Endothelial cell (in vitro differentiated cells): ENCODE results near the gene UBQLN4. TPM values are rescaled to one million over a fixed set of nuclear protein-coding genes. Genes with fewer than 3 reads are reported as not detected.
"Not testable (repeated sequence)": the region's sequence is repeated elsewhere in the genome, so short reads cannot be mapped to it uniquely, and the experiment has no call there.

ENCODE experiments used
- DNase-seq: peaks from one replicate; pipeline ENCODE4 v3.0.0; 2021; ENCODE audit warnings: low spot score
- H3K27ac Mint-ChIP-seq: one replicate; pipeline ENCODE4 v1.8.0; 2021; ENCODE audit warnings: mixed read lengths, inconsistent platforms; ENCODE audit not compliant: unreplicated experiment
- H3K27me3 Mint-ChIP-seq: one replicate; pipeline ENCODE4 v1.8.0; 2021; ENCODE audit warnings: mild to moderate bottlenecking, moderate library complexity, mixed read lengths, inconsistent platforms; ENCODE audit not compliant: unreplicated experiment
- H3K36me3 Mint-ChIP-seq: one replicate; pipeline ENCODE4 v1.8.0; 2021; ENCODE audit warnings: mild to moderate bottlenecking, low read depth, mixed read lengths, inconsistent platforms; ENCODE audit not compliant: unreplicated experiment
- H3K4me1 Mint-ChIP-seq: one replicate; pipeline ENCODE4 v1.8.0; 2021; ENCODE audit warnings: mild to moderate bottlenecking, mixed read lengths, inconsistent platforms; ENCODE audit not compliant: unreplicated experiment
- H3K4me3 Mint-ChIP-seq: one replicate; pipeline ENCODE4 v1.8.0; 2021; ENCODE audit warnings: mild to moderate bottlenecking, mixed read lengths, inconsistent platforms; ENCODE audit not compliant: unreplicated experiment
- H3K9me3 Mint-ChIP-seq: one replicate; pipeline ENCODE4 v1.8.0; 2021; ENCODE audit warnings: mixed read lengths, inconsistent platforms; ENCODE audit not compliant: unreplicated experiment
- CTCF ChIP-seq: fragments of 200-600 bp; sonication (generic); IDR thresholded peaks from one replicate; pipeline ENCODE4 v1.5.0; 2021; ENCODE audit warnings: antibody characterized with exemption; ENCODE audit not compliant: unreplicated experiment
- total RNA-seq: library from RNA; stranded (reverse); fragmentation: NEBNext Ultra II Directional; extraction: Animal tissue kit (Norgen Biotek cat#: 25700); gene quantifications from one replicate; pipeline ENCODE4 v1.2.1, GENCODE V29; 2021; ENCODE audit not compliant: unreplicated experiment

UBQLN4 gene
- total RNA-seq, 1 donor from 2014 or later = 47.6 TPM

- peak overlapping the region; percentile 30 for H3K27ac Mint-ChIP-seq
- no peak for DNase-seq
- H3K4me1 Mint-ChIP-seq = peaks cover 31% of the 10 kb centered on the region
- H3K9me3 Mint-ChIP-seq = no peaks in the 10 kb centered on the region
- H3K36me3 Mint-ChIP-seq = peaks cover 16% of the 10 kb centered on the region
- peaks cover 16% of the 10 kb centered on the region for H3K27me3 Mint-ChIP-seq
- no peak for TF ChIP-seq CTCF
- H3K4me3 Mint-ChIP-seq = peak overlapping the region; percentile 50
These were observed 2.4 kb downstream of the UBQLN4 start for GRCh38 chr1:156051011-156051725.

- Mint-ChIP-seq H3K36me3 (peaks cover 14% of the 10 kb centered on the region), H3K27me3 (peaks cover 12% of the 10 kb centered on the region), H3K27ac (no peak overlapping the region), H3K9me3 (no peaks in the 10 kb centered on the region), H3K4me1 (peaks cover 28% of the 10 kb centered on the region), H3K4me3 (no peak overlapping the region)
- TF ChIP-seq CTCF = no peak
- no peak for DNase-seq
These were observed 3.2 kb downstream of the UBQLN4 start for GRCh38 chr1:156050376-156050775.

GRCh38 chr1:156048663-156049258, 4.8 kb downstream of the UBQLN4 start:
- no peak overlapping the region for H3K4me3 Mint-ChIP-seq
- DNase-seq = no peak
- no peak for TF ChIP-seq CTCF
- peaks cover 25% of the 10 kb centered on the region for H3K36me3 Mint-ChIP-seq
- no peaks in the 10 kb centered on the region for H3K9me3 Mint-ChIP-seq
- peaks cover 25% of the 10 kb centered on the region for H3K4me1 Mint-ChIP-seq
- no peak overlapping the region for H3K27ac Mint-ChIP-seq
- peaks cover 8% of the 10 kb centered on the region for H3K27me3 Mint-ChIP-seq

GRCh38 chr1:156045076-156045475, 8.5 kb downstream of the UBQLN4 start:
- TF ChIP-seq CTCF = no peak
- no peak for DNase-seq
- Mint-ChIP-seq H3K27ac (peak overlapping the region; percentile 24), H3K4me3 (peak overlapping the region; percentile 24), H3K36me3 (peaks cover 41% of the 10 kb centered on the region), H3K27me3 (peaks cover 4% of the 10 kb centered on the region), H3K4me1 (peaks cover 5% of the 10 kb centered on the region), H3K9me3 (no peaks in the 10 kb centered on the region)

GRCh38 chr1:156042828-156043227, 10.8 kb downstream of the UBQLN4 start:
- Mint-ChIP-seq H3K4me1 (peaks cover 5% of the 10 kb centered on the region), H3K27me3 (peaks cover 4% of the 10 kb centered on the region), H3K9me3 (no peaks in the 10 kb centered on the region), H3K36me3 (peaks cover 36% of the 10 kb centered on the region), H3K27ac (no peak overlapping the region), H3K4me3 (peak overlapping the region; percentile 38)
- no peak for DNase-seq
- TF ChIP-seq CTCF = no peak

- H3K27me3 Mint-ChIP-seq, H3K36me3 Mint-ChIP-seq, DNase-seq, H3K9me3 Mint-ChIP-seq, H3K4me3 Mint-ChIP-seq, H3K27ac Mint-ChIP-seq: not testable (repeated sequence)
- peaks cover 15% of the 10 kb centered on the region for H3K4me1 Mint-ChIP-seq
These were observed 18.6 kb downstream of the UBQLN4 start for GRCh38 chr1:156034991-156035390.
